ENCODE data around the gene COBLL1.
A peak's percentile ranks its signal among the peaks of the same experiment; 100 is the strongest.

The COBLL1 gene

GRCh38 chr2:164852086-164852485 lies 10.5 kb upstream of the COBLL1 start:
- no peak for DNase-seq

- DNase-seq: no peak
These were observed 8.6 kb upstream of the COBLL1 start for GRCh38 chr2:164850235-164850634.

GRCh38 chr2:164849506-164849905 lies 7.9 kb upstream of the COBLL1 start:
- no peak for DNase-seq

- DNase-seq: no peak
These were observed 6.5 kb upstream of the COBLL1 start for GRCh38 chr2:164847981-164848741.

- no peak for DNase-seq
These were observed 5.7 kb upstream of the COBLL1 start for GRCh38 chr2:164847291-164847690.

GRCh38 chr2:164846276-164846675 lies 4.7 kb upstream of the COBLL1 start:
- no peak for DNase-seq

- no peak for DNase-seq
These were observed 1.8 kb upstream of the COBLL1 start for GRCh38 chr2:164843346-164843911.

- no peak for DNase-seq
These were observed 972 bp upstream of the COBLL1 start for GRCh38 chr2:164842624-164842966.

- no peak for DNase-seq
These were observed 499 bp downstream of the COBLL1 start for GRCh38 chr2:164840930-164841718.

GRCh38 chr2:164840458-164840929 lies 1.1 kb downstream of the COBLL1 start:
- DNase-seq: peak; percentile 62

GRCh38 chr2:164839914-164840457 lies 1.6 kb downstream of the COBLL1 start:
- no peak for DNase-seq

GRCh38 chr2:164837807-164838206 lies 3.8 kb downstream of the COBLL1 start:
- DNase-seq: no peak

- no peak for DNase-seq
These were observed 4.7 kb downstream of the COBLL1 start for GRCh38 chr2:164836907-164837306.

- no peak for DNase-seq
These were observed 6.3 kb downstream of the COBLL1 start for GRCh38 chr2:164835302-164835701.

GRCh38 chr2:164831887-164832286 lies 9.7 kb downstream of the COBLL1 start:
- DNase-seq: no peak

- no peak for DNase-seq
These were observed 10.4 kb downstream of the COBLL1 start for GRCh38 chr2:164831180-164831579.

- no peak for DNase-seq
These were observed 15.1 kb downstream of the COBLL1 start for GRCh38 chr2:164826293-164827243.

- no peak for DNase-seq
These were observed 16.8 kb downstream of the COBLL1 start for GRCh38 chr2:164824872-164825271.

- DNase-seq: no peak
These were observed 18.5 kb downstream of the COBLL1 start for GRCh38 chr2:164823126-164823525.

- DNase-seq: no peak
These were observed 20.3 kb downstream of the COBLL1 start for GRCh38 chr2:164821338-164821737.

- DNase-seq: no peak
These were observed 23.2 kb downstream of the COBLL1 start for GRCh38 chr2:164818149-164819136.
